IPS-NIHi7 (cell line): ENCODE results near the gene USP3.

Source experiments
- DNase-seq: peaks from one replicate; pipeline ENCODE4 v3.0.0; 2012; ENCODE audit warnings: mixed read lengths; ENCODE audit errors: extremely low spot score

USP3 gene

GRCh38 chr15:63504247-63504978 lies at the start of gene USP3:
USP3 (plus strand) TSS chr15:63504593; CDS start chr15:63504740, 147 bp downstream.
- DNase-seq = peak; percentile 86

- no peak for DNase-seq
Measured at GRCh38 chr15:63456258-63456657, 48.1 kb upstream of the USP3 start.

- no peak for DNase-seq
Measured at GRCh38 chr15:63457379-63457778, 47.0 kb upstream of the USP3 start.

GRCh38 chr15:63458026-63458425 lies 46.4 kb upstream of the USP3 start:
- no peak for DNase-seq

- DNase-seq = no peak
Measured at GRCh38 chr15:63458794-63459395, 45.5 kb upstream of the USP3 start.

- no peak for DNase-seq
Measured at GRCh38 chr15:63460210-63461155, 43.9 kb upstream of the USP3 start.

GRCh38 chr15:63461230-63461985 lies 43.0 kb upstream of the USP3 start:
- peak; percentile 83 for DNase-seq

- no peak for DNase-seq
Measured at GRCh38 chr15:63462088-63462487, 42.3 kb upstream of the USP3 start.

GRCh38 chr15:63463036-63463435 lies 41.4 kb upstream of the USP3 start:
- DNase-seq = no peak

GRCh38 chr15:63463793-63464192 lies 40.6 kb upstream of the USP3 start:
- no peak for DNase-seq

- no peak for DNase-seq
Measured at GRCh38 chr15:63465104-63465503, 39.3 kb upstream of the USP3 start.

GRCh38 chr15:63466378-63467192 lies 37.8 kb upstream of the USP3 start:
- peak; percentile 78 for DNase-seq

- DNase-seq = no peak
Measured at GRCh38 chr15:63469190-63469589, 35.2 kb upstream of the USP3 start.

GRCh38 chr15:63469984-63470383 lies 34.4 kb upstream of the USP3 start:
- DNase-seq = no peak

GRCh38 chr15:63473007-63473748 lies 31.2 kb upstream of the USP3 start:
- no peak for DNase-seq

- no peak for DNase-seq
Measured at GRCh38 chr15:63473749-63473998, 30.7 kb upstream of the USP3 start.

- DNase-seq = peak; percentile 45
Measured at GRCh38 chr15:63473999-63474809, 30.2 kb upstream of the USP3 start.

GRCh38 chr15:63474810-63475316 lies 29.5 kb upstream of the USP3 start:
- no peak for DNase-seq

- DNase-seq = no peak
Measured at GRCh38 chr15:63475707-63476106, 28.7 kb upstream of the USP3 start.
